Left renal cortex interstitium (tissue), 4 donors: ENCODE measurements around the gene NRXN3. TPM values are rescaled to one million over a fixed set of nuclear protein-coding genes. Genes with fewer than 3 reads are reported as not detected.

Experiments
- DNase-seq, 4 donors: peaks; one replicate each; pipeline ENCODE4 v3.0.0-alpha.2; 2013; ENCODE audit warnings: low read depth in 4 of 4, low spot score in 2 of 4, missing footprints in 1 of 4
- polyA plus RNA-seq, 4 donors: library from polyadenylated mRNA; unstranded; fragments of 120-200 nt; gene quantifications; one replicate each; pipeline ENCODE4 v1.2.1, GENCODE V29; 2013; ENCODE audit not compliant: insufficient read length in 4 of 4

Gene NRXN3
- polyA plus RNA-seq, 4 donors: 5.4 to 8.4 (median 6.3) TPM

DNA sequence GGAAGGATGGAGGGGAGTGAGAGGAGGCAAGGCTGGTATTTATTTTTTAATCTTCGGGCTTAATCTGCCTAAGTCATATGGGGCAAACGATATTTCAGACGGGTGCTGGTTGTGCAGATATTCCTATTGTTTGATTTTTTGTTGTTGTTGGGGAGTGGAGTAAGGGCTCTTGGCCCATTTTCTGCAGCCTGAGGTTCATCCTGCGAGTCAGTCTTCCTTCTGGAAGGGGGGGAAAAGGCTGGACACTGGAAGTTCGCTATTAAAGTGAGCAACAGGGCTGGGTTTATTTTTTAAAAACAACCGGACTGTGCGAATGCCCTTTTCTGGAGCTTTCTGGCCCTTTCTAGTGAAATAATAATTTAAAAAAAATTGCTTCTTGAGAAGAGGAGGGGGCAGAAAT is 2.3 kb downstream of the NRXN3 start:
- no peak for DNase-seq

DNA sequence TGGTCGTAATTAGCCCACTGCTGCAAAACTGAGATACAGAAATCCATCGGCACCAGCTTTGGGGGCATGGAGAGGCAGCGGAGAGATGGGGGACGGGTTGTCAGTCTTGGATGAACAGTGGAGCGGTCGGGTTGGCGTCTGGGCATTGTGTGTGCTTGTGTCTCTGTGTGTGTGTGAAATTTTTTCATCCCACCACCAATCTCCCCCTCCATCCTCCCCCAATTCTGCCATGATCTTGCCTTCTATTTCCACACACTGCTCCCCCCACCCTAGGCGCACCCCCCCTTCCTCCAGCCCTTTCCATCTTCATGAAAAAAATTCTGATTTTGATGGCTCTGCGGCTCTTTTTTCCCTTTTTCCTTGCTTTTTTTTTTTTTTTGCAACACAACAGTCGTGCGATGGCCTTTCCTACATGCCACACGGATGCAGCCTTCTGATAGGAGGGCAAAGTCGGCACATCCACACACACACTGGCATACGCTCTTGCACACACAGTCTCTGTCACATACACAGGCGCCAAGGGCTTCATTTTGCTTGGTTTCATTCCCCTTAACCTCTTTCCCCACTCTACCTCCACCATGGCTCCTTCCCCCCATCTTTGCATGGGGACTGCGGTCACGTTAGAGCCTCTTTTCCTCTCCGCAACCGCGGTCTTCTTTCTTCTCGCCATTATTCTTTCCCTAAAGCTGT is 3.3 kb downstream of the NRXN3 start:
- no peak for DNase-seq

DNA sequence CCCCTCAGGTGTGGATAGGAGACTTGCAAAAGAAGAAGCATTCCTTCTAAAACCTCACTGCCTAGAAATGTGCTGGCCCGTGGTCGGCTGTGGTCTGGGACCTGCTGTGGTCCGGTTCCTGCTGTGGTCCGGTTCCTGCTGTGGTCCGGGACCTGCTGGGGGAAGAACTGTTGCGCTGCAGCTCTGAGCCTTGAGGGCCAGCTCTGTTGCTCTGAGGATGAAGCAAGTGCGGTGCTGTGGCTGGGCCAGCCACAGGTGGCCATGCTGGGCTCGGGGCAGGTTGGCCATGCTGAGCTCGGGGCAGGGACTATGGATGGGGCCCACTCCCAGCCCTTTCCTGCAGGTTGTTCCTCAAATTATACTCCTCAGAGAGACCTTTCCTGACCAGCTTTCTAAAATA is 5.2 kb downstream of the NRXN3 start:
- no peak for DNase-seq

- DNase-seq: no peak
These were observed 7.9 kb downstream of the NRXN3 start for GRCh38 chr14:78178071-78178470.

- DNase-seq: no peak
These were observed 8.8 kb downstream of the NRXN3 start for GRCh38 chr14:78178971-78179370.

DNA sequence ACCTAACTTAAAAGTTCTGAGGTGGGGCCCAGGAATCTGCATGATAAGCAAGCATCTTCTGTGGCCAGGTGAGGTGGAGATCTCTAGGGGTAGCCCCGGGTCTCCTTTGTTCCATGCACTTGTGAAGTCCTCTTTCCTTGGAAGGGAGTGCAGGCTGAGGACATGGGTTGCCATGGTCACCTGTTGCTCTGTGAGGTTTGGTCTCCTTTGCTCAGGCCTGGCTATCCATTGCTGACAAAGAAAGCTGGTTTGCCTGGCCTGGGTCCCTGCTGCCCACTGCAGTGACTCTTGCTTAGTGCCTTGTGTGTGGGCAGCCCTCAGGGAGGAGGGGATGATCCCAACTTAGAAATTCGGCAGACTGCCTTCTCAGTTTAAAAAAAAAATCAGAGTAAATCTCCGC is 11.1 kb downstream of the NRXN3 start:
- DNase-seq: no peak

- DNase-seq: no peak
These were observed 12.5 kb downstream of the NRXN3 start for GRCh38 chr14:78182722-78183121.

GRCh38 chr14:78184157-78184556 is 14.0 kb downstream of the NRXN3 start:
- DNase-seq: no peak

DNA sequence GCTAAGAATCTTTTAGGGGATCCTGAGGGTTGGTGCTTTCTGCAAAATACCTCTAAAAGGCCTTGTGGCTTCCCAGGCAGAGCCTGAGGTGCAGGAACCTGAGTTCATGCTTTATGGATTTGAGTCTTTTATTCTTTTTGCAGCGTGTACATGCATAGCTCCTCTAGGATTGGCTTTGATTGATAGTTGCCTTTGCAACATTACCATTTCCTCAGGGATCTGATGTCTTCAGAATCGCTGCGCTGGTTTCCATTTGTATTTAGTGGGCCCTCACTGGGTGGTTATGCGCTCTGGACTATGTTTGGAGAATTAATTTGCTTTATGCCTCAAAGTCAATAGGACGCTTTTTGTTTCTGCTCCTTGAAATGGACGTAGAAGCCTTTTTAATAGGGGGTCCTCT is 16.1 kb downstream of the NRXN3 start:
- no peak for DNase-seq

DNA sequence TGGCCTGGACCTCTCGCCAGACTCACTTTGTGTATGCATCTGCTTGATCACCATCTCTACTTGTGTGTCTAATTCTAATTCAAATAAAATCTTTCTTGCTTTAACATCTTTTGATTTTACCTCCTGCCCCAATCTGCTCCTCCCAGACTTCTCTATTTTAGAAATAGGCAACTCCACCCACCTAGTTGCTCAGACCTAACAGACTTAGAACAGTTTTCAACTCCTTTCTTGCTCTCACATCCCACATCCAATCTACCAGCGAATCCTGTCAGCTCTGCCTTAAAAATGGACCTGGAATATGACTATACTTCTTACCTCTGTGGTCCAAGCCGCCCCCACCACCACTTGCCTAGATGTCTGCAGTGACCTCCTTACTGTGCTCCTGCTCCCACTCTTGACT is 18.7 kb downstream of the NRXN3 start:
- no peak for DNase-seq

DNA sequence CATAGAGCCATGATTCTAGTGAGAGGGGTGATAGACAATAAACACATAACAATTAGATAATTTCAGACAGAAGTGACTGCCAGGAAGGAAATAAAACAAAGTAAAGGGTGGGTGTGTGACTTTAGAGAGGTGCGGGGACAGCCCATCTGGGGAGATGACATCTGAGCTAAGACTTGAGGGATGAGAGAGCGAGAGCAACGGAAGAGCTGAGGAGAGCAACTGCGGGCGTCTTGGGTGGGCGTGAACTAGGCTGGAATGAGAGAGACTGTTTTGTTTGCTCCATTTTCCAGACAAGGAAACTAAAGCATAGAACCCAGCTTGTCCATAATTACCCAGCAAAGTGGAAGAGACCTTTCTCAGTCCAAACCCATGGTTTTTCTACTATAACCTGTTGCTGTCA is 25.3 kb downstream of the NRXN3 start:
- DNase-seq: no peak

DNA sequence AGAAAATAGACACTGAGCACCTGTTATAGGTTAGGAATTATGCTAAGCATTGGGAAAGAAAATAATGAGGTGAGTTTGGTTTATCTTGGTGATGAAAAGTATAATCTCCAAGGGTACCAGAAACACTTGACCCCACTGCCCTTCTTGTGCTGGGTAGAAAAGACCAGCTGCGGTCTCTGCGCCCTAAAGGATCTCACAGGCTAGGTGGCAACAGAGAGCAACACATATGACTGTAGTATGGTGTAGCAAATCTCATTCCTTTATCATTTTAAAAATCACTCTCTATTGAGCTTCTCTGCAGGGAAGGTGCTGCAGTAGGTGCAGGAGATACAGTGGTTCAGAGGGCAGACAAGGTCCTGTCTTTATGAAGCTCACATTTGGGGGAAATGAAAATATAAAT is 26.1 kb downstream of the NRXN3 start:
- DNase-seq: no peak

GRCh38 chr14:78197051-78197450 is 26.9 kb downstream of the NRXN3 start:
- no peak for DNase-seq

GRCh38 chr14:78202163-78202562 is 32.0 kb downstream of the NRXN3 start:
- DNase-seq: no peak

DNA sequence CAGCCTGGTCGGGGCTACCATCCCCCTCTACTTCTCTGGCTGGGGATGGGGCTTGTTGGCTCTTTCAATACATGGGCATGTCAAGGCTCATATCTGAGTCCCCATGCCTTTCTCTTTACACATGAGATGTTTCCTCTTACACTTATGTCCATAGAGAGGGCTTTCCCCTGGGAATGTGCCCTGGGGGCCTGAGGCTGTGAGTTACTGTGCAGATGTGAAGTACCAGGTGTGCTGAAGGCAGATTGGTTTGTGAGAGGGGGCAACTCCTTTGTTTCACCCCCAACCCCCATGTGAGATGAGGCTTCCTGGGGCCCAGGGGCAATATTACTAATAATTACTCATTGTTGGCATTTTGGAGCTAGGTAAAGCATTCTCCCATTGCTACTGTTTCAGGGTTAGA is 32.8 kb downstream of the NRXN3 start:
- DNase-seq: no peak

- no peak for DNase-seq
These were observed 37.2 kb downstream of the NRXN3 start for GRCh38 chr14:78207414-78207813.

DNA sequence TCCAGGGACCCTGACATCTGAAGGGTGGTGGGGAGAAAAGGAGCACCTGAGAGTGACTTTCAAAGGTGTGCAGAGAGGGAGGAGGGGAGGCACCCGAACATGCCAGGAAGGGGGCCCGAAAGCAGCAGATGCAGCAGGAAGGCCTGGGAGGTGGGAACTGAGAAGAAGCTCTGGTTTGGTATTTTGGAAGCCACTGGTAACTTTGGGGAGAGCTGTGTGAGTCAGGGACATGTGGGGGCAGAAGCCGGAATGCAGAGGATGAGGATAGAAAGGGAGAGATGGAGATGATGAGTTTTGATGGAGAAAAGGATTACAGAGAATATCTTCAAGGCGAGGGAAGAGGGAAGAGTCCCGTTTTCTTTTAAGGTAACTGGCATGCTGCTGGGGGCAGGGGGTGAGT is 50.1 kb downstream of the NRXN3 start:
- DNase-seq: no peak

DNA sequence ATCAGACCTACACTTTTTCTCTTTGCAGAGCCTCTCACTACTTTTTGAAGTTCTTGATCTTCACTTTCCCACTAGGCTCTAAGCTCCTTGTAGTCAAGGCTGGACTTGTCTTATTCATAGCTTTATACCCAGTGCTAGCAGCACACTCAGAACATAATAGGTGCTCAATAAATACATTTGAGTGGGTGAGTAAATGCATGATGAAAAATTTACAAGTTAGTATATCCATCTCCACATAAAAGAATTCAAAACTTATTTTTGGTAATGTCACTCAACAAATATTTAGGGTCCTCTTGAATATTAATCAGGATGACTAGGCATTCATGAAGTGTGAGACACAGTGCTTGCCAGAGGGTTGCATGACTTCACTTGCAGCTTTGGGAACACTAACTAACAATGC is 52.6 kb downstream of the NRXN3 start:
- no peak for DNase-seq

DNA sequence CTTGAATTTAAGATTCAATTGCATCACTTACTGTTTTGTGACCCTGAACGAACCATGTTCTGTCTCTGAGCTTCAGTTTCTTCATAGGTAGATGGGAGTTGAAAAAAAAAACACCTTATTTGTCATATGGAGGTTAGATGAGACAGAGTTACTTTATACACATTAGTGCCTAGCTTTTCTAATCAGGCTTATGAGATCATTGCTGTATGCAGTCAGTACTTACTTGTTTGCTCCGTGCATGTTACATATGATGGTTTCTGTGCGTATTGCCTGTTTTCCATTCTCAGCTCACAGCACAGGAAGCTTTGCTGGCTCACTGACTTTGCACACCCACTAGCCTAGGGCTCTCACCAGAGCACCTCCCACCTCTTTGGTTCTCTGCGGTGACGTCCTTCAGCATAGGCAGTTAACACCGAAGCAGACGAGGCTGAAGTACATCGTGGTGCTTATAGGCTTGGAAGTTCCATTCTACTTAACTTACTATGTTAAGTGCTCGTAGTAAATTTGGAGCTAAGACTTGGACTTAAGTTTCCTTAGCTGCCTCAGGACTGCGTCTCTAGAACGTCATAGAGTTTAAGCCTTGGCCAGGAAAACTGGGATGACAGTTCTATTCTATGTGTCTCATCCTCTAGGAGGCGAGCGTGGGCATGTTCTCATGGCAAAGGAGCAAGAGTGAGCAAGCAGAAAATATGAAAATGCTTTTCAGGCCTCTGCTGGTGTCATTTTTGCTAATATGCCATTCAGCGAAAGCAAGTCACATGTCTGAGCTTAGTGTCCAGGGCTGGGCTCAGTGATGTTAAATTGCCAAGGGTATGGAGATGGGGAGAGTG is 57.3 kb downstream of the NRXN3 start:
- no peak for DNase-seq

- DNase-seq: no peak
These were observed 58.6 kb downstream of the NRXN3 start for GRCh38 chr14:78228702-78229327.

DNA sequence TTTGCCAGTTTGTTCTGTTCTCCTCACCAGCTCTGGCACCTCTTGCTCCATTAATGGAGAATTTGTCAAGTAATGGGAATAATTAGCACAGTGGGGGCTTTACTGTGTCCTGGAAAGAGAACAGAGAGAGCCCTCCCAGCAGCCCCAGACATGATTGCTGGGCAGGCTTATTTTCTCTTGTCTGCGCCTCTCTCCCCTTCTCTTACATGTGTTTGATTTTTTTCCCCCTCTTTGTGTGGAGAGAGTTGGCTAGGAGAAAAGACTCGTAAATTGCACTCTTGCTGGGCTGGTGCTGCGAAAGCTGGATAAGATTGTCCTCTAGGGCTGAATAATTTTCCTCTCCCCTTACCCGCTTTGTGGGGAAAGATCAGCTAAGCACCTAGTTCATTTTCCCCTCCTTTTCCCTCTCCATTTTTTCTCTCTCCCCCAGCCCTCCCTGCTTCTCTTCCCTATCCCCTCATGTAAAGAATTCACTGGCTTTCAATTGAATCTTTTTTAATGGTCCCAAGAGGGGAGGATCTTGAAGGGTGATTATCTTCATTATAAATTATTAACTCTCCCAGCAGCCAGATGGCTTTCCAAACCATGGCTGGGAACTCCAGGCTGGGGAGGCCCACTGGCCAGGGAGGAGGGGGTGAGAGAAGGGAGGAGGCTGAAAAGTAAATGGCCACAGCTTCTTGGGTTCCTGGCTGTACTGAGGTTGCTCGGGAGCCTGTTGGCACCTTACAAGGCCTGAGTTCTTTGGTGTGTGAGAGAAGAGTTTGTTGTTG is 62.2 kb downstream of the NRXN3 start:
- DNase-seq: no peak
